ENCODE data around the gene LPIN1. TPM values are rescaled to one million over a fixed set of nuclear protein-coding genes. Genes with fewer than 3 reads are reported as not detected.
"Not testable (repeated sequence)": the region's sequence is repeated elsewhere in the genome, so short reads cannot be mapped to it uniquely, and the experiment has no call there.

Gene LPIN1
- total and polyA plus RNA-seq, 4 donors = 4.4 to 54.0 (median 23.0) TPM

DNA sequence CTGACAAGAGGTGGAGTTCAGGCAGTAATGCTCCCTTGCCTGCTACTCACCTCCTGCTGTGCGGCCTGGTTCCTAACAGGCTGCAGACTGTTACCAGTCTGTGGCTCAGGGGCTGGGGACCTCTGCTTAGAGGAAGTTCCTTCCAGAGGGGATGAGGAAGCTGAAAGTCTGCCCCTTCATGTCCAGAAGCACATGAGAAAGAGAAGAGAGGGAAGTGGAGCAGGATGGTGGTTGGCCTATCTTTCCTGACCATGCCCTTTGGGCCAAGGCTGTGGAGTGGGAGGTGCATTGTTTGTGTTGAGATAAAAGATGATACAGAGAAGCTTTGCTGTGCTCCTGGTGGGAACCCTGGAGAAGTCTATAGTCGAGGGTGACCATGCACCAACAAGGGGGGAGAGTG is 112.5 kb downstream of the LPIN1 start:
- no peak overlapping the region for H3K4me3 ChIP-seq (ENCODE audit: low read length in 2 of 2)
- no peaks in the 10 kb centered on the region for H3K27me3 ChIP-seq (ENCODE audit: control insufficient read depth in 1 of 2, insufficient read depth in 2 of 2, low read length in 1 of 2)
- H3K27ac ChIP-seq (ENCODE audit: low read depth in 1 of 2, low read length in 2 of 2) = no peak overlapping the region
- no peaks in the 10 kb centered on the region for H3K9me3 ChIP-seq (ENCODE audit: control insufficient read depth, low read length)
- DNase-seq (no peak), ATAC-seq (ENCODE audit: low FRiP score) (no peak)
- H3K4me1 ChIP-seq (ENCODE audit: control insufficient read depth in 1 of 2, insufficient read depth in 2 of 2, low read length in 2 of 2) = no peaks in the 10 kb centered on the region
- 93% methylated on average over 2 of the region's 2 CpGs for WGBS, 2 donors
- intact Hi-C loops (cut with DNase I) = no loop called here
- no peaks in the 10 kb centered on the region for H3K36me3 ChIP-seq (ENCODE audit: control insufficient read depth in 1 of 2, insufficient read depth in 2 of 2, low read length in 1 of 2)

DNA sequence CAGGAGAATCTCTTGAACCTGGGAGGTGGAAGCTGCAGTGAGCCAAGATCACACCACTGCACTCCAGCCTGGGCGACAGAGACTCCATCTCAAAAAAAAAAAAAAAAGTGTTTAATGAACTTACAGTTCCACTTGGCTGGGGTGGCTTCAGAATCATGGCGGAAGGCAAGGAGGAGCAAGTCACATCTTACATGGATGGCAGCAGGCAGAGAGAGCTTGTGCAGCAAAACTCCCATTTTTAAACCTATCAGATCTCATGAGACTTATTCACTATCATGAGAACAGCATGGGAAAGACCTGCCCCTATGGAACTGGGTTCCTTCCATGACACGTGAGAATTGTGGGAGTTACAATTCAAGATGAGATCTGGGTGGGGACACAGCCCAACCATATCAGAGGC is 113.5 kb downstream of the LPIN1 start:
- DNase-seq; H3K9me3 ChIP-seq (ENCODE audit: control insufficient read depth, low read length); H3K27ac ChIP-seq (ENCODE audit: low read depth in 1 of 2, low read length in 2 of 2); H3K4me1 ChIP-seq (ENCODE audit: control insufficient read depth in 1 of 2, insufficient read depth in 2 of 2, low read length in 2 of 2); H3K27me3 ChIP-seq (ENCODE audit: control insufficient read depth in 1 of 2, insufficient read depth in 2 of 2, low read length in 1 of 2); ATAC-seq (ENCODE audit: low FRiP score); H3K4me3 ChIP-seq (ENCODE audit: low read length in 2 of 2); H3K36me3 ChIP-seq (ENCODE audit: control insufficient read depth in 1 of 2, insufficient read depth in 2 of 2, low read length in 1 of 2): not testable (repeated sequence)
- intact Hi-C loops (cut with DNase I) = loop anchor here (5.0 to 10.0 kb wide), 6 partner anchors 455 to 1147 kb away; partner anchors contain the start of gene TRIB2 (in 2 of the 2)
- 97 to 99% methylated on average over 3 of the region's 3 CpGs for WGBS, 2 donors

DNA sequence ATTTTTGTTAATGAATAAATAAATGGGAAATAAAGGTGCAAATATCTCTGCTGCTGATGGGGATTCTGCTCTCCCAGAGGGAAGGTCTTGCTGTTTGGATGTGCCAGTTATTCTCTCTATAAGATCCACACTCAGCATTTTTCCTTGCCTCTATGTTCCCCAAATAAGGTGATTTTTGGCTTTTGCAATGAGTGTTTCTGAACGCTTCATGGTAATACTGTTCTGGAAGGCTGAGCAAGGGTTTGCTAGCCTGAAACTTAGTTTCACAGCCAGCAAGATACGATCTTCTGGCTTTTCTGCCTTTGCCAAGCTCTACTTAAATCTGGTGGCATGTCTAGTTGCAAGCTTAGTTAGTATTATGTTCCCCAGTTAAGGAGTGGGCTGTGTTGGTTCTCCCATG is 114.6 kb downstream of the LPIN1 start:
- Histone ChIP-seq H3K4me3 (ENCODE audit: low read length in 2 of 2) (no peak overlapping the region), H3K27me3 (ENCODE audit: control insufficient read depth in 1 of 2, insufficient read depth in 2 of 2, low read length in 1 of 2) (no peaks in the 10 kb centered on the region), H3K36me3 (ENCODE audit: control insufficient read depth in 1 of 2, insufficient read depth in 2 of 2, low read length in 1 of 2) (no peaks in the 10 kb centered on the region), H3K9me3 (ENCODE audit: control insufficient read depth, low read length) (no peaks in the 10 kb centered on the region), H3K4me1 (ENCODE audit: control insufficient read depth in 1 of 2, insufficient read depth in 2 of 2, low read length in 2 of 2) (no peaks in the 10 kb centered on the region), H3K27ac (ENCODE audit: low read depth in 1 of 2, low read length in 2 of 2) (no peak overlapping the region)
- DNase-seq (no peak), ATAC-seq (ENCODE audit: low FRiP score) (no peak)
- WGBS, 2 donors = 66 to 70% methylated on average over 2 of the region's 2 CpGs
- intact Hi-C loops (cut with DNase I) = loop anchor here (5.0 to 10.0 kb wide), 6 partner anchors 454 to 1146 kb away; partner anchors contain the start of gene TRIB2 (in 2 of the 2)

DNA sequence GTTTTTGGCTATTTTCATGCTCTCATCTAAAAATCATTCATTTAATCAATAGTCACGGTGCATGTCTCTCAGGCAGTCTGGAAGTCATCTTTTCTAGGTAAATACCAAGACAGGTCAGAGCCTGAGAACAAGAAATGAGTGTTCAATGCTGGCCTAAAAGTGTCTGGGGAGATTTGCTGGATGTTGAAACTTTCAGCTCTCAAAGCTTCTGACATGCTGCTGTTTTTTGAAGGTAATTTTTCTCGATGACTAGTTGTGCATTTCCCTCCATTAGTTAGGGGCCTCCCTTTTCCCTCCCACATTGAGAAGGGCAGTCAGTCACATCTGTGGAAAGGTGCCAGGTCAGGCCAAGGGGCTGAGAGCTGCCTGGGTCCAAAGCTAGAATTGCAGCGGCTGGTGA is 115.6 kb downstream of the LPIN1 start:
- ATAC-seq (ENCODE audit: low FRiP score) (no peak), DNase-seq (no peak)
- no peak overlapping the region for H3K27ac ChIP-seq (ENCODE audit: low read depth in 1 of 2, low read length in 2 of 2)
- H3K36me3 ChIP-seq (ENCODE audit: control insufficient read depth in 1 of 2, insufficient read depth in 2 of 2, low read length in 1 of 2) = no peaks in the 10 kb centered on the region
- no peak overlapping the region for H3K4me3 ChIP-seq (ENCODE audit: low read length in 2 of 2)
- intact Hi-C loops (cut with DNase I) = loop anchor here (2.0 to 10.0 kb wide), 7 partner anchors 453 to 1145 kb away; partner anchors contain the start of gene TRIB2 (in 2 of the 2)
- 73 to 83% methylated on average over 3 of the region's 3 CpGs for WGBS, 2 donors
- H3K27me3 ChIP-seq (ENCODE audit: control insufficient read depth in 1 of 2, insufficient read depth in 2 of 2, low read length in 1 of 2) = no peaks in the 10 kb centered on the region
- H3K4me1 ChIP-seq (ENCODE audit: control insufficient read depth in 1 of 2, insufficient read depth in 2 of 2, low read length in 2 of 2) = no peaks in the 10 kb centered on the region
- no peaks in the 10 kb centered on the region for H3K9me3 ChIP-seq (ENCODE audit: control insufficient read depth, low read length)

DNA sequence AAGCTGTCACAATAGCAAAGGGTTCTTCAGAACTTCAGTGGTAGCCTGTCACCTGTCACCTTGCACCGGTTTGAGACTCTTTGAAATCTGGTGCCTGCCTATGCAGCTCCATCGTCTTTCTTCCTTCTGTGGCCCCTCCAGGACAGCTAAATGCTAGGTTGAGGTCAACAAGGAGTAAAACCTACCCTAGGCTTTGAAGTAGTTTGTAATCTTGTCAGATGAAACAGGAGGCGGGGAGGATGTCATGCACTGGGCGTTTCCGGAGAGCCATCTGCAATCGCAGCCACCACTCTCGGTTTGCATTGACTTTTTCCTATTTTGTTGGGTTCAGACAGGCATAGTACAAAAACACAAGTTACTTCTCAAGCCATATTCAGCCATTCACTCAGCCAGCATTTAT is 116.7 kb downstream of the LPIN1 start:
- Histone ChIP-seq H3K4me3 (ENCODE audit: low read length in 2 of 2) (no peak overlapping the region), H3K4me1 (ENCODE audit: control insufficient read depth in 1 of 2, insufficient read depth in 2 of 2, low read length in 2 of 2) (no peaks in the 10 kb centered on the region), H3K9me3 (ENCODE audit: control insufficient read depth, low read length) (no peaks in the 10 kb centered on the region), H3K27ac (ENCODE audit: low read depth in 1 of 2, low read length in 2 of 2) (no peak overlapping the region), H3K27me3 (ENCODE audit: control insufficient read depth in 1 of 2, insufficient read depth in 2 of 2, low read length in 1 of 2) (no peaks in the 10 kb centered on the region), H3K36me3 (ENCODE audit: control insufficient read depth in 1 of 2, insufficient read depth in 2 of 2, low read length in 1 of 2) (no peaks in the 10 kb centered on the region)
- DNase-seq = no peak
- no peak for ATAC-seq (ENCODE audit: low FRiP score)
- WGBS, 2 donors = 91 to 95% methylated on average over 7 of the region's 7 CpGs
- intact Hi-C loops (cut with DNase I) = loop anchor here (1.0 to 10.0 kb wide), 8 partner anchors 33 to 1144 kb away; partner anchors contain the start of gene TRIB2 (in 2 of the 2)

DNA sequence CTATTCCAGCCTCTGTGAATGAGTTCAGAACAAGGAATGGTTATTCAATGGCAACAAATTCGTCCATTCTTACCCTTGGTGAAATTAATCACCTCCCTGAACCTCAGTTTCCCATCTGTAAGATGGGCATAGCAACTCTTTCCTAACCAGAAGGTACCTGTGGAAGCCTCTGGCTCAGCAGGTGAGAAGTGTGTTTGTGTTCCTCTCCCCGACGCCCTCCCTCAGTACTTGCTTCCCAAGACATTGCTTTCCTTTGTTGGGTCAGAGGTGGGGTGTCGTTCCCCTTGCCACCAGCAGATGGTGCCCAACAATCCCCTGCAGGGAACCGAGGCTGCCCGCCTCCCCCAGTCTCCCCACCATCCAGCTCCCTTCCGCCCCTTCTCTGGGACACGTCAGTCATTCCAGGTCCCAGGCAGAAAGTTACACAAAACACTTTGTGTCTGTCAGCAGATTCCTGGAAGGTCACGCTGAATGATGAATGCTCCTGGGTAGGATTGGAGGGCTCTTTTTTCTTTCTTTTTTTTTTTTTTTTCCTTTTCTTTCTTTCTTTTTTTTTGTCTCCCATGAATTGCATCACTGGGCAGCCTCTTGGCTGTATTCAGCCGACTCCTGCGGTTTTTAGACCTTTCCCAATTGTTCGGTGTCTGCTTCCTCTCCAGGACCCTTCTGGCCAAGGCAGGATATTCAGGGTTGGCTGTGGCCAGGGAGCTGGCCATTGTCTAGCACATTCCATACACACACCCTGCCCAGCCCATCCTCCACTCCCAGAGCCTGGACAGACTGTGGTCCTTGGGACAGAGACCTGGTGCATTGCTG is 117.3 kb downstream of the LPIN1 start:
- H3K4me3 ChIP-seq (ENCODE audit: low read length in 2 of 2) = no peak overlapping the region
- no peaks in the 10 kb centered on the region for H3K27me3 ChIP-seq (ENCODE audit: control insufficient read depth in 1 of 2, insufficient read depth in 2 of 2, low read length in 1 of 2)
- DNase-seq = peak; percentile 92 to 94
- H3K9me3 ChIP-seq (ENCODE audit: control insufficient read depth, low read length) = no peaks in the 10 kb centered on the region
- intact Hi-C loops (cut with DNase I) = loop anchor here (1.0 to 10.0 kb wide), 8 partner anchors 33 to 1144 kb away; partner anchors contain the start of gene TRIB2 (in 2 of the 2)
- H3K4me1 ChIP-seq (ENCODE audit: control insufficient read depth in 1 of 2, insufficient read depth in 2 of 2, low read length in 2 of 2) = no peaks in the 10 kb centered on the region
- H3K27ac ChIP-seq (ENCODE audit: low read depth in 1 of 2, low read length in 2 of 2) = no peak overlapping the region
- WGBS, 2 donors = 6 to 10% methylated on average over 12 of the region's 12 CpGs
- ATAC-seq (ENCODE audit: low FRiP score) = peak; percentile 94
- H3K36me3 ChIP-seq (ENCODE audit: control insufficient read depth in 1 of 2, insufficient read depth in 2 of 2, low read length in 1 of 2) = no peaks in the 10 kb centered on the region

DNA sequence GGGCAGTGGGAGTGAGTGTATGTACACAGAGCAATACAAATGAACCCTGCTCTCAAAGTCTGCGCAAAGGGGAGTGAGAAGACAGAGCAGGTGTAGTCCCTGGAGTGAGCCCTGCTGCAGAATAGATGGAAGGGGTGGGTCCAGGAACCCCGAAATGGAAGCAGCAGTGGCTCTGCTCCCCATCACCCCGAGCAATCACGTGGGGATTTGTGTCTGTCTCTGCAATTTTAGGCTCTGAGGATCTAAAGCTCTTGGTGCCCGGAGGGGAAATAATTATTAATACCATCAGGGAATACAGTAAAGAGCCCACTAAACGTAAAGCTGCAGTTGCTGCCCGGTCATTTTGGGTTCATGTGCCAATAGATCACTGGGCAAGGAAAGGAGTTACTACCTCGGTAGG is 118.3 kb downstream of the LPIN1 start:
- Histone ChIP-seq H3K36me3 (ENCODE audit: control insufficient read depth in 1 of 2, insufficient read depth in 2 of 2, low read length in 1 of 2) (no peaks in the 10 kb centered on the region), H3K27me3 (ENCODE audit: control insufficient read depth in 1 of 2, insufficient read depth in 2 of 2, low read length in 1 of 2) (no peaks in the 10 kb centered on the region), H3K4me1 (ENCODE audit: control insufficient read depth in 1 of 2, insufficient read depth in 2 of 2, low read length in 2 of 2) (no peaks in the 10 kb centered on the region), H3K4me3 (ENCODE audit: low read length in 2 of 2) (no peak overlapping the region), H3K9me3 (ENCODE audit: control insufficient read depth, low read length) (no peaks in the 10 kb centered on the region), H3K27ac (ENCODE audit: low read depth in 1 of 2, low read length in 2 of 2) (no peak overlapping the region)
- 97 to 98% methylated on average over 8 of the region's 8 CpGs for WGBS, 2 donors
- intact Hi-C loops (cut with DNase I) = loop anchor here (5.0 to 10.0 kb wide), 6 partner anchors 450 to 1143 kb away; partner anchors contain the start of gene TRIB2 (in 2 of the 2)
- ATAC-seq (ENCODE audit: low FRiP score) = no peak
- DNase-seq = no peak

DNA sequence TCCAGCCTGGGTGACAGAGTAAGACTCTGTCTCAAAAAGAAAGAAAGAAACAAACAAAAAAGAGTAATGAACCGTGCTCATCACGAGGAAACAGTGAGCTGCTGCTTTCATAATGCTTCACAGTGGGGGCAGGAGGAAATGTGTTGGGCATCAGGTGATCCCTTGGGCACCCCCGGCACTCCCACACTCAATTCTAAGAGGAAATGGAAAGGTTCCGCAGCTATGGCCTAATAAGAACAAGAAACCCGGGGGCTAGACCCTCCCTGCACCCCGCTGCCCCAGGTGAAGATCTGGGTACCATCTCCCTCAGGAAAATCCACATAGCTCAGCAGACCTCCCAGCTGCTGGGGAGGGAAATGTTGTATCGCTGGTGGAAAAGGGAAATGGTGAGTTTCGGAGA is 118.9 kb downstream of the LPIN1 start:
- no peaks in the 10 kb centered on the region for H3K27me3 ChIP-seq (ENCODE audit: control insufficient read depth in 1 of 2, insufficient read depth in 2 of 2, low read length in 1 of 2)
- H3K27ac ChIP-seq (ENCODE audit: low read depth in 1 of 2, low read length in 2 of 2) = no peak overlapping the region
- intact Hi-C loops (cut with DNase I) = loop anchor here (10.0 kb wide), 4 partner anchors 449 to 1069 kb away; no protein-coding TSS in a partner anchor
- H3K4me1 ChIP-seq (ENCODE audit: control insufficient read depth in 1 of 2, insufficient read depth in 2 of 2, low read length in 2 of 2) = no peaks in the 10 kb centered on the region
- H3K4me3 ChIP-seq (ENCODE audit: low read length in 2 of 2) = no peak overlapping the region
- ATAC-seq (ENCODE audit: low FRiP score) (no peak), DNase-seq (no peak)
- WGBS, 2 donors = 95% methylated on average over 8 of the region's 8 CpGs
- no peaks in the 10 kb centered on the region for H3K9me3 ChIP-seq (ENCODE audit: control insufficient read depth, low read length)
- no peaks in the 10 kb centered on the region for H3K36me3 ChIP-seq (ENCODE audit: control insufficient read depth in 1 of 2, insufficient read depth in 2 of 2, low read length in 1 of 2)

DNA sequence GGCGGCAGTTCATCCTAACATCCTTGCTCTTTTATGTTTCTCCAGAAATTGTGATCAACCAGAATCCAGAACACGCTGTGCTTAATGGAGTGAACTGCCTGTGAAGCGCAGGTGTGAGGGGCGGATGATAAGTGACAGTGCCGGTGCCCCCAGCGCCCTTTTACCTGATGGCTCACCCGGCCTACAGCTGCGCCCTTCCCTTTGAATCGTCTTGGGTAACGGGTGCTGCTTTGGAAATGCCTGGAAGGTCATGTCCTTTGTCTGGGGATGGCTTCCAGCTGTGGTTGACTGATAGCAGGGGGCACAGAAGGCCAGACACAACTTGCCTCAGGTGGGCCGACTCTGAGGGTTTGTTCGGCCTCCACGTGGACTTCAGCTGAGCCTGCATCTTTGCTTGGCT is 119.4 kb downstream of the LPIN1 start:
- ATAC-seq (ENCODE audit: low FRiP score) = no peak
- Histone ChIP-seq H3K9me3 (ENCODE audit: control insufficient read depth, low read length) (no peaks in the 10 kb centered on the region), H3K36me3 (ENCODE audit: control insufficient read depth in 1 of 2, insufficient read depth in 2 of 2, low read length in 1 of 2) (no peaks in the 10 kb centered on the region), H3K4me1 (ENCODE audit: control insufficient read depth in 1 of 2, insufficient read depth in 2 of 2, low read length in 2 of 2) (no peaks in the 10 kb centered on the region), H3K4me3 (ENCODE audit: low read length in 2 of 2) (no peak overlapping the region), H3K27ac (ENCODE audit: low read depth in 1 of 2, low read length in 2 of 2) (no peak overlapping the region), H3K27me3 (ENCODE audit: control insufficient read depth in 1 of 2, insufficient read depth in 2 of 2, low read length in 1 of 2) (no peaks in the 10 kb centered on the region)
- intact Hi-C loops (cut with DNase I) = loop anchor here (10.0 kb wide), 4 partner anchors 449 to 1069 kb away; no protein-coding TSS in a partner anchor
- no peak for DNase-seq
- WGBS, 2 donors = 89 to 92% methylated on average over 13 of the region's 13 CpGs
